IPS-11a (cell line): ENCODE results near the gene DLEU7.

Experiments used
- H3K4me3 ChIP-seq: one replicate; pipeline ENCODE4 v1.5.1; 2013; ENCODE audit warnings: low read depth, low read length, control low read depth

Gene DLEU7

GRCh38 chr13:50797091-50797490, 46.4 kb downstream of the DLEU7 start:
- H3K4me3 ChIP-seq = no peak overlapping the region

GRCh38 chr13:50796463-50796862, 47.0 kb downstream of the DLEU7 start:
- no peak overlapping the region for H3K4me3 ChIP-seq

- no peak overlapping the region for H3K4me3 ChIP-seq
These were observed 49.3 kb downstream of the DLEU7 start for GRCh38 chr13:50794226-50794625.

- no peak overlapping the region for H3K4me3 ChIP-seq
These were observed 50.5 kb downstream of the DLEU7 start for GRCh38 chr13:50793026-50793425.

- no peak overlapping the region for H3K4me3 ChIP-seq
These were observed 54.8 kb downstream of the DLEU7 start for GRCh38 chr13:50788551-50789210.

GRCh38 chr13:50787316-50788195, 55.9 kb downstream of the DLEU7 start:
- no peak overlapping the region for H3K4me3 ChIP-seq

- H3K4me3 ChIP-seq = no peak overlapping the region
These were observed 59.7 kb downstream of the DLEU7 start for GRCh38 chr13:50783717-50784290.

GRCh38 chr13:50783066-50783465, 60.4 kb downstream of the DLEU7 start:
- H3K4me3 ChIP-seq = no peak overlapping the region

- H3K4me3 ChIP-seq = no peak overlapping the region
These were observed 63.1 kb downstream of the DLEU7 start for GRCh38 chr13:50780201-50781015.

- H3K4me3 ChIP-seq = no peak overlapping the region
These were observed 63.9 kb downstream of the DLEU7 start for GRCh38 chr13:50779443-50780200.
